Measurements from ENCODE around the gene CELF4. TPM values are rescaled to one million over a fixed set of nuclear protein-coding genes. Genes with fewer than 3 reads are reported as not detected.

The CELF4 gene
- total and polyA plus RNA-seq, 2 experiments from 2014 or later = 0.24 TPM; not detected in 1

GRCh38 chr18:37543321-37543720 is 22.3 kb downstream of the CELF4 start:
- in situ Hi-C loops (cut with MboI) = no loop called here
- Histone ChIP-seq H3K4me1 (ENCODE audit: insufficient read depth) (no peaks in the 10 kb centered on the region), H3K79me2 (ENCODE audit: insufficient read depth) (no peaks in the 10 kb centered on the region), H2AFZ (no peak overlapping the region), H3K9me3 (ENCODE audit: low read depth) (no peaks in the 10 kb centered on the region), H3F3A (ENCODE audit: insufficient read depth) (no peaks in the 10 kb centered on the region), H3K4me2 (ENCODE audit: unreplicated experiment) (no peak overlapping the region), H3K36me3 (ENCODE audit: low read depth) (no peaks in the 10 kb centered on the region), H3K9me2 (ENCODE audit: insufficient read depth) (no peaks in the 10 kb centered on the region), H4K20me1 (ENCODE audit: insufficient read depth) (no peaks in the 10 kb centered on the region), H3K9ac (no peak overlapping the region), H3K27me3 (replicated peaks; ENCODE audit: insufficient read depth) (peaks cover 21% of the 10 kb centered on the region), H3K27ac (no peak overlapping the region), H3K4me3 (no peak overlapping the region)
- 29 to 43% methylated on average over 4 of the region's 4 CpGs for WGBS, 2 experiments (ENCODE audit: low coverage in 1 of 2, low lambda C conversion rate in 2 of 2, missing lambda C conversion rate in 2 of 2)
- no peak for DNase-seq
- no peak for TF ChIP-seq EZH2phosphoT487 (IDR thresholded peaks at IDR 0.05; ENCODE audit: insufficient read depth, low read depth)
- TF ChIP-seq EZH2 (IDR thresholded peaks at IDR 0.05; ENCODE audit: insufficient read depth, poor library complexity, severe bottlenecking) = no peak

- Histone ChIP-seq H3K4me2 (ENCODE audit: unreplicated experiment) (no peak overlapping the region), H3K9ac (no peak overlapping the region), H3F3A (ENCODE audit: insufficient read depth) (no peaks in the 10 kb centered on the region), H3K27me3 (replicated peaks; ENCODE audit: insufficient read depth) (peaks cover 24% of the 10 kb centered on the region), H3K9me2 (ENCODE audit: insufficient read depth) (no peaks in the 10 kb centered on the region), H3K9me3 (ENCODE audit: low read depth) (no peaks in the 10 kb centered on the region), H3K79me2 (ENCODE audit: insufficient read depth) (no peaks in the 10 kb centered on the region), H4K20me1 (ENCODE audit: insufficient read depth) (no peaks in the 10 kb centered on the region), H3K36me3 (ENCODE audit: low read depth) (no peaks in the 10 kb centered on the region), H3K27ac (no peak overlapping the region), H2AFZ (no peak overlapping the region), H3K4me3 (no peak overlapping the region), H3K4me1 (ENCODE audit: insufficient read depth) (no peaks in the 10 kb centered on the region)
- no peak for DNase-seq
- in situ Hi-C loops (cut with MboI) = no loop called here
- TF ChIP-seq EZH2phosphoT487 (IDR thresholded peaks at IDR 0.05; ENCODE audit: insufficient read depth, low read depth) = no peak
- no peak for TF ChIP-seq EZH2 (IDR thresholded peaks at IDR 0.05; ENCODE audit: insufficient read depth, poor library complexity, severe bottlenecking)
- WGBS, 2 experiments (ENCODE audit: low coverage in 1 of 2, low lambda C conversion rate in 2 of 2, missing lambda C conversion rate in 2 of 2) = 45 to 52% methylated on average over 7 of the region's 7 CpGs
Measured at GRCh38 chr18:37541517-37541916, 24.1 kb downstream of the CELF4 start.

- Histone ChIP-seq H4K20me1 (ENCODE audit: insufficient read depth) (no peaks in the 10 kb centered on the region), H3K9me2 (ENCODE audit: insufficient read depth) (no peaks in the 10 kb centered on the region), H3K4me1 (ENCODE audit: insufficient read depth) (no peaks in the 10 kb centered on the region), H3K9me3 (ENCODE audit: low read depth) (no peaks in the 10 kb centered on the region), H3F3A (ENCODE audit: insufficient read depth) (no peaks in the 10 kb centered on the region), H3K4me2 (ENCODE audit: unreplicated experiment) (no peak overlapping the region), H2AFZ (no peak overlapping the region), H3K4me3 (no peak overlapping the region), H3K27ac (no peak overlapping the region), H3K79me2 (ENCODE audit: insufficient read depth) (no peaks in the 10 kb centered on the region), H3K27me3 (replicated peaks; ENCODE audit: insufficient read depth) (peaks cover 24% of the 10 kb centered on the region), H3K36me3 (ENCODE audit: low read depth) (no peaks in the 10 kb centered on the region), H3K9ac (no peak overlapping the region)
- in situ Hi-C loops (cut with MboI) = no loop called here
- no peak for DNase-seq
- no peak for TF ChIP-seq EZH2phosphoT487 (IDR thresholded peaks at IDR 0.05; ENCODE audit: insufficient read depth, low read depth)
- TF ChIP-seq EZH2 (IDR thresholded peaks at IDR 0.05; ENCODE audit: insufficient read depth, poor library complexity, severe bottlenecking) = no peak
- WGBS, 2 experiments (ENCODE audit: low coverage in 1 of 2, low lambda C conversion rate in 2 of 2, missing lambda C conversion rate in 2 of 2) = 46 to 55% methylated on average over 7 to 9 of the region's 9 CpGs
Measured at GRCh38 chr18:37540424-37541138, 25.0 kb downstream of the CELF4 start.

GRCh38 chr18:37539236-37539635 is 26.4 kb downstream of the CELF4 start:
- Histone ChIP-seq H2AFZ (no peak overlapping the region), H3K79me2 (ENCODE audit: insufficient read depth) (no peaks in the 10 kb centered on the region), H3K27ac (no peak overlapping the region), H3K36me3 (ENCODE audit: low read depth) (no peaks in the 10 kb centered on the region), H3K9ac (no peak overlapping the region), H3K4me3 (no peak overlapping the region), H3F3A (ENCODE audit: insufficient read depth) (no peaks in the 10 kb centered on the region), H3K9me2 (ENCODE audit: insufficient read depth) (no peaks in the 10 kb centered on the region), H4K20me1 (ENCODE audit: insufficient read depth) (no peaks in the 10 kb centered on the region), H3K4me1 (ENCODE audit: insufficient read depth) (no peaks in the 10 kb centered on the region), H3K4me2 (ENCODE audit: unreplicated experiment) (no peak overlapping the region), H3K9me3 (ENCODE audit: low read depth) (no peaks in the 10 kb centered on the region), H3K27me3 (replicated peaks; ENCODE audit: insufficient read depth) (peaks cover 28% of the 10 kb centered on the region)
- in situ Hi-C loops (cut with MboI) = no loop called here
- 19 to 23% methylated on average over 4 of the region's 4 CpGs for WGBS, 2 experiments (ENCODE audit: low coverage in 1 of 2, low lambda C conversion rate in 2 of 2, missing lambda C conversion rate in 2 of 2)
- TF ChIP-seq EZH2phosphoT487 (IDR thresholded peaks at IDR 0.05; ENCODE audit: insufficient read depth, low read depth) = no peak
- TF ChIP-seq EZH2 (IDR thresholded peaks at IDR 0.05; ENCODE audit: insufficient read depth, poor library complexity, severe bottlenecking) = no peak
- no peak for DNase-seq

Data from GM23248 (cell line).